Peyer's patch (tissue), 4 donors: Measurements from ENCODE around the gene KIF9. TPM values are rescaled to one million over a fixed set of nuclear protein-coding genes. Genes with fewer than 3 reads are reported as not detected.
"Not testable (repeated sequence)": the region's sequence is repeated elsewhere in the genome, so short reads cannot be mapped to it uniquely, and the experiment has no call there.

Experiments used
- DNase-seq, 3 donors: peaks; one replicate each; pipeline ENCODE4 v3.0.0-alpha.2; 2017 to 2019
- H3K27ac ChIP-seq, 4 donors: fragments of 200-600 bp; sonication (generic); one replicate each; pipeline ENCODE4 v1.5.1; 2016 to 2019
- H3K27me3 ChIP-seq, 2 donors: fragments of 200-600 bp; sonication (generic); one replicate each; pipeline ENCODE4 v1.5.1; 2019
- H3K36me3 ChIP-seq, 3 donors: fragments of 200-600 bp; sonication (generic); one replicate each; pipeline ENCODE4 v1.5.1; 2016 to 2019
- H3K4me1 ChIP-seq, 4 donors: fragments of 200-600 bp; sonication (generic); one replicate each; pipeline ENCODE4 v1.5.1; 2016 to 2019
- H3K4me3 ChIP-seq, 4 donors: fragments of 200-600 bp; sonication (generic); 1 replicate in 3 of 4; 2 replicates in 1 of 4; pipeline ENCODE4 v1.5.1; 2016 to 2019; ENCODE audit warnings: mild to moderate bottlenecking in 1 of 4
- H3K9me3 ChIP-seq, 4 donors: fragments of 200-600 bp; sonication (generic); one replicate each; pipeline ENCODE4 v1.5.1; 2016 to 2019; ENCODE audit warnings: mild to moderate bottlenecking in 1 of 4
- POLR2A ChIP-seq, 2 donors: fragments of 450-650 bp; IDR thresholded peaks; one replicate each; pipeline ENCODE4 v1.5.1; 2017; ENCODE audit warnings: antibody characterized with exemption in 2 of 2, mild to moderate bottlenecking in 2 of 2, moderate library complexity in 2 of 2
- total RNA-seq, 4 donors: library from RNA; depleted of rRNA; stranded (reverse); fragments of >200 nt; gene quantifications; one replicate each; pipeline ENCODE4 v1.1.0, GENCODE V29; 2016
- TF ChIP-seq, protein P1 (sequence below), 6 experiments: fragments of 450-650 bp in 4 of 6; fragments of 200-600 bp in 2 of 6; sonication (generic) in 1 of 6; IDR thresholded peaks; one replicate each; pipeline ENCODE4 v1.5.1; 2017 to 2019; ENCODE audit warnings: antibody characterized with exemption in 6 of 6, mild to moderate bottlenecking in 3 of 6, moderate library complexity in 1 of 6

Gene KIF9
- total RNA-seq, 4 donors from 2014 or later, result 6.9 to 44.6 (median 10.8) TPM

DNA sequence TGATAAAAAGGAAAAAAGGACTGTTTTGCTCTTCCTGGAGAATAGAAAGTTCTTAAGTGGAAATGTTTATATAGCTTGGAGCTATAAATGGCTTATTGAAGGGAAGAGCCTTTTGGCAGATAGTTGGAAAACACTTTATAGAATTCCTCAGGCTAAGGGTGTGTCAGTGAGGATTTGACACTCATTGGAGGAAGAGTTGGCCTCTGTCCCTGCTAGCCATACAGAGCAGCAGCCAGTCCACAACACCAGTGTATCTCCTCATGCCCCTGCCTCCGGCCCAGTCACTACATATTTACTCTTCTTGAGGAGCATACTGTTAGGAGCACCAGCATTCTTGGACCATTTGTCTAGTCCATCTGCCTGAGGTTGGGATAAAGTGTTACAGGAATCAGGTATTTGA, 36.3 kb upstream of the KIF9 start:
- H3K27me3 ChIP-seq, result no peaks in the 10 kb centered on the region
- peaks cover 0 to 35% (median 0%) of the 10 kb centered on the region in 3 donors for H3K36me3 ChIP-seq
- no peak for DNase-seq
- peaks cover 0 to 8% (median 0%) of the 10 kb centered on the region in 4 donors for H3K4me1 ChIP-seq
- H3K9me3 ChIP-seq, result no peaks in the 10 kb centered on the region
- TF ChIP-seq, protein P1, sequence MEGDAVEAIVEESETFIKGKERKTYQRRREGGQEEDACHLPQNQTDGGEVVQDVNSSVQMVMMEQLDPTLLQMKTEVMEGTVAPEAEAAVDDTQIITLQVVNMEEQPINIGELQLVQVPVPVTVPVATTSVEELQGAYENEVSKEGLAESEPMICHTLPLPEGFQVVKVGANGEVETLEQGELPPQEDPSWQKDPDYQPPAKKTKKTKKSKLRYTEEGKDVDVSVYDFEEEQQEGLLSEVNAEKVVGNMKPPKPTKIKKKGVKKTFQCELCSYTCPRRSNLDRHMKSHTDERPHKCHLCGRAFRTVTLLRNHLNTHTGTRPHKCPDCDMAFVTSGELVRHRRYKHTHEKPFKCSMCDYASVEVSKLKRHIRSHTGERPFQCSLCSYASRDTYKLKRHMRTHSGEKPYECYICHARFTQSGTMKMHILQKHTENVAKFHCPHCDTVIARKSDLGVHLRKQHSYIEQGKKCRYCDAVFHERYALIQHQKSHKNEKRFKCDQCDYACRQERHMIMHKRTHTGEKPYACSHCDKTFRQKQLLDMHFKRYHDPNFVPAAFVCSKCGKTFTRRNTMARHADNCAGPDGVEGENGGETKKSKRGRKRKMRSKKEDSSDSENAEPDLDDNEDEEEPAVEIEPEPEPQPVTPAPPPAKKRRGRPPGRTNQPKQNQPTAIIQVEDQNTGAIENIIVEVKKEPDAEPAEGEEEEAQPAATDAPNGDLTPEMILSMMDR (IDR thresholded peaks at IDR 0.05), result no peak
- TF ChIP-seq POLR2A (IDR thresholded peaks at IDR 0.05), result no peak
- H3K27ac ChIP-seq, result no peak overlapping the region
- no peak overlapping the region for H3K4me3 ChIP-seq

DNA sequence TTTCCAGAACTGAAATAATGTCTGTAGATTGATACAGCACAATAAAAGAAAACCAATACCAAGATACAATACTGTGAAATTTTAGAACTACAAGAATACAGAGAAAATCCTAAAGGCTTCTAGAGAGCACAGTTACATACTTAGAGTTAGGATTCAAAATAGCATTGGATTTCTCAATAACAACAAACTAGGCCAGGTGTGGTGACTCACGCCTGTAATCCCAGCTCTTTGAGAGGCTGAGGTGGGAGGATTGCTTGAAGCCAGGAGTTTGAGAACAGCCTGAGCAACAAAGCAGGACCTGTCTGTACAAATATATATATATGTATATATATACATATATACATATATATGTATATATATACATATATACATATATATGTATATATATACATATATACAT, 33.6 kb upstream of the KIF9 start:
- H3K27ac ChIP-seq, H3K4me3 ChIP-seq, H3K27me3 ChIP-seq, H3K9me3 ChIP-seq, H3K4me1 ChIP-seq, H3K36me3 ChIP-seq: not testable (repeated sequence)
- DNase-seq, result peak in 1 of 3 donors; percentile 14

DNA sequence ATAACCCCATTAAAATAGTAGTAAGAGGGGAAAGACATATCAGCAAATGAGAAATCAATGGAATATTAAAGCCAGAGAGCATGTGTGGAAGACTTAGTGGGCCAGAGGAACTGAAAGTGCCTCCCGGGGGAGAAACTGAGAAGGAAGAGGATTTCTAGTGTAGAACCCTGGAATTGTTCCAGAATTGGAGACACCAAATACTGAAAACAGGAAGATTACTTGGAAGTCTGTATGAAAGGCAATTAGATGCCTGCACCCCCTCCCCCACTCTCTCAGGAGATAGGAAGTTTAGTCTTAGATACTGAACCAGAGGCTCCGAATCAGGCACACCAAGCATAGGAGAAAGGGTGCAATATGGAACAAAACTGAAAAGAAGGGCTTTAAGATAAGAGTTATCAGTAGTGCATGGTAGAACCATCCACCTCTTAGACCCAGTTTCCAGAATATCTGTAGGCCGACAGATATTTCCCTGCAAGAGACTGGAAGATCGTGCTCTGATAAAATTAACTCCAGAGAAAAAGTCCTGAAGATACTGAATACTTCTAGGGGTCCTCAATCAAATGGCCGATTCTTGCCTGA, 32.6 kb upstream of the KIF9 start:
- peak in 1 of 3 donors; percentile 49 for DNase-seq
- no peak for TF ChIP-seq POLR2A (IDR thresholded peaks at IDR 0.05)
- TF ChIP-seq, protein P1 (IDR thresholded peaks at IDR 0.05), result no peak
- no peaks in the 10 kb centered on the region for H3K9me3 ChIP-seq
- H3K36me3 ChIP-seq, result no peaks in the 10 kb centered on the region
- no peak overlapping the region for H3K4me3 ChIP-seq
- H3K27ac ChIP-seq, result no peak overlapping the region
- peaks cover 0 to 8% (median 0%) of the 10 kb centered on the region in 4 donors for H3K4me1 ChIP-seq
- no peaks in the 10 kb centered on the region for H3K27me3 ChIP-seq

DNA sequence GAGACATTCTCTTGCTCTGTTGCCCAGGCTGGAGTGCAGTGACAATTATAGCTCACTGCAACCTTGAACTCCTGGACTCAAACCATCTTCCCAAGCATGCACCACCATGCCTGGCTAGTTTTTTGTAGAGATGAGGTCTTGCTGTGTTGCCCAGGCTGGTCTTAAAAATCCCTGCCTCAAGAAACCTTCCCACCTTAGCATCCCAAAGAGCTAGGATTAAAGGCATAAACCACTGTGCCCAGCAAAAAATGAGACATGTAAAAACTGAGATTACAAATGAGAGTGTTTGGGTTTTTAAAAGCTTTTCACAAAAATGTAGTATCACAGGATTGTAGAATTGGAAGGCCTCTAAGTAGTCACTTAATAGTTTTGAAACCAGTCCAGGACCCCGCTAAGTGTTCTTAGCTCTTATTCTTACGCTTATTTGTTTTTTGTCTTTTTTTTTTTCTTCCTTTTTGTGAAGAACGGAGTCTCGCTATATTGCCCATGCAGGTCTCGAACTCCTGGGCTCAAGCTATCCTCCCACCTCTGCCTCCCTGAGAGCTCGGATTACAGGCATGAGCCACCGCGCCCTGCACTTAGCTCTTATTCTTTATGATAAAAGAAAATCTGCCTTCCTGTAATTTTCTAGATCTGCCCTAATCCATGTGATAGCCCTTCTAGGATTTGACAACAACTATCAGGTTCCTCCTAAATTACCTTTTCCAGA, 31.6 kb upstream of the KIF9 start:
- Histone ChIP-seq H3K27me3 (no peaks in the 10 kb centered on the region), H3K4me3 (no peak overlapping the region), H3K27ac (no peak overlapping the region), H3K9me3 (no peaks in the 10 kb centered on the region), H3K4me1 (peaks cover 0 to 7% (median 0%) of the 10 kb centered on the region in 4 donors), H3K36me3 (no peaks in the 10 kb centered on the region)
- peak in 1 of 3 donors; percentile 17 for DNase-seq
- no peak for TF ChIP-seq POLR2A (IDR thresholded peaks at IDR 0.05)
- TF ChIP-seq, protein P1 (IDR thresholded peaks at IDR 0.05), result no peak

DNA sequence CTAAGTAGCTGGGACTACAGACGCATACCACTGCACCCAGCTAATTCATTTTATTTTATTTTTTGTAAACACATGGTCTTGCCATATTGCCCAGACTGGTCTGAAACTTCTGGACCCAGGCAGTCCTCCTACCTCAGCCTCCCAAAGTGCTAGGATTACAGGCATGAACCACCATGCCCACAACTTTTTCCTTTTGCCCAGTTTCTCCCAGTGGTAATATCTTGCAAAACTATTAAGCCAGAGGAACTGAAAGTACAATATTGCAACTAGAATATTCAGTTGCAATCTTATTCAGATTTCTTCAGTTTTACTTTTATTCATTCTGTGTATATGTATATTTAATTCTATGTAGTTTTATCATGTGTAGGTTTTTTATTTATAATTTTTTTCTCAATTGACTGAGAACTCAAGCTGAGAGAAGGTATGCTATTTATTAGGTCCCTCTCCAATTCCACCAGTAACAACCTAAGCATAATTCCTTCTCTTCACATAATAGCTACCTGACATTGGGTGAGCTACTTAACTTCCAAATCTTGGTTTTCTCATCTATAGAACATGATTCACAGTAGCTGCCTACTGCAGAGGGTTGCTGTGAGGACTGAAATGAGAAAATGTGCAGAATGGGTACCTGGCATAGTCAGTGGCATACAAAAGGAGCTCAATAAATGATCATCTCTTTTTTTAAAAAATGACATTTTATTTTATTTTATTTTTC, 30.9 kb upstream of the KIF9 start:
- H3K27me3 ChIP-seq, result no peaks in the 10 kb centered on the region
- DNase-seq, result no peak
- TF ChIP-seq POLR2A (IDR thresholded peaks at IDR 0.05), result no peak
- TF ChIP-seq, protein P1 (IDR thresholded peaks at IDR 0.05), result no peak
- H3K27ac ChIP-seq, result no peak overlapping the region
- H3K36me3 ChIP-seq, result no peaks in the 10 kb centered on the region
- H3K4me1 ChIP-seq, result peaks cover 0 to under 1% (median 0%) of the 10 kb centered on the region in 4 donors
- H3K9me3 ChIP-seq, result no peaks in the 10 kb centered on the region
- no peak overlapping the region for H3K4me3 ChIP-seq

DNA sequence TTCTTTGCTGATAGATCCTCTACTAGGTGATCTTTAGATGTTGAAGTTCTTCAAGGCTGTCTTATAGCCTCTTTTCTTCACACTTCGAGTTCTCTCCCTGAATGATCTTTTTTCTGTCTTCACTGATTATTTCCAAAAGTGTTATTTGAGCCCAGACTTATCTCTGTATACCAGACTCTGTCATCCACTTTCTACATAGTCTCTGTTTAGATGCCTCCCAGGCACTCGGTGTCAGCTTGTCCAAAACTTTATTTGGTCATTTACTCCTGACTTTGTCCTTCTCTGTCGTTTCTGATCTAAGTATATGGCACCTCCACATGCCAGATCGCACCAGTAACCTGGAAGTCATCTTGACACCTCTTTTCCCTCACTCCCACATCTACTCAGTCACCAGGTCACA, 27.8 kb upstream of the KIF9 start:
- no peaks in the 10 kb centered on the region for H3K27me3 ChIP-seq
- DNase-seq, result no peak
- no peak for TF ChIP-seq POLR2A (IDR thresholded peaks at IDR 0.05)
- TF ChIP-seq, protein P1 (IDR thresholded peaks at IDR 0.05), result no peak
- no peaks in the 10 kb centered on the region for H3K36me3 ChIP-seq
- H3K27ac ChIP-seq, result no peak overlapping the region
- no peak overlapping the region for H3K4me3 ChIP-seq
- no peaks in the 10 kb centered on the region for H3K9me3 ChIP-seq
- H3K4me1 ChIP-seq, result no peaks in the 10 kb centered on the region

DNA sequence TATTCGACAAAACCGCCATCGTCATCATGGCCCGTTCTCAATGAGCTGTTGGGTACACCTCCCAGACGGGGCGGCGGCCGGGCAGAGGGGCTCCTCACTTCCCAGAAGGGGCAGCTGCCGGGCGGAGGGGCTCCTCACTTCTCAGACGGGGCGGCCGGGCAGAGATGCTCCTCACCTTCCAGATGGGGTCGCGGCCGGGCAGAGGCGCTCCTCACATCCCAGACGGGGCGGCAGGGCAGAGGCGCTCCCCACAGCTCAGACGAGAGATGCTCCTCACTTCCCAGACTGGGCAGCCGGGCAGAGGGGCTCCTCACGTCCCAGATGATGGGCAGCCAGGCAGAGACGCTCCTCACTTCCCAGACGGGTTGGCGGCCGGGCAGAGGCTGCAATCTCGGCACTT, 26.6 kb upstream of the KIF9 start:
- not testable (repeated sequence) for H3K27me3 ChIP-seq, H3K36me3 ChIP-seq, H3K4me1 ChIP-seq, H3K27ac ChIP-seq, H3K9me3 ChIP-seq, H3K4me3 ChIP-seq
- peak in 1 of 3 donors; percentile 29 for DNase-seq
